Lower leg skin (tissue), 3 donors: ENCODE measurements around the gene LYRM9.

Experiments used
- CTCF ChIP-seq, 3 donors: fragments of 450-650 bp; IDR thresholded peaks; one replicate each; pipeline ENCODE4 v1.5.1; 2016; ENCODE audit warnings: antibody characterized with exemption in 3 of 3, mild to moderate bottlenecking in 3 of 3, moderate library complexity in 2 of 3
- POLR2A ChIP-seq, 2 donors: fragments of 450-650 bp; IDR thresholded peaks; one replicate each; pipeline ENCODE4 v1.6.1; 2016 to 2017; ENCODE audit warnings: antibody characterized with exemption in 2 of 2, mild to moderate bottlenecking in 1 of 2, moderate library complexity in 1 of 2

GRCh38 chr17:27905447-27906225 is 12.5 kb upstream of the LYRM9 start:
- TF ChIP-seq CTCF (IDR thresholded peaks at IDR 0.05) (no peak), POLR2A (IDR thresholded peaks at IDR 0.05) (no peak)
